GM19025 (cell line): ENCODE measurements around the gene FAM53A.
"Not testable (repeated sequence)": the region's sequence is repeated elsewhere in the genome, so short reads cannot be mapped to it uniquely, and the experiment has no call there.

Experiments used
- ATAC-seq: cut with Tn5 transposase; IDR thresholded peaks from one replicate; pipeline ENCODE4 v1.9.1; 2021; ENCODE audit warnings: mild to moderate bottlenecking, low read depth, moderate library complexity; ENCODE audit not compliant: unreplicated experiment

Gene FAM53A

DNA sequence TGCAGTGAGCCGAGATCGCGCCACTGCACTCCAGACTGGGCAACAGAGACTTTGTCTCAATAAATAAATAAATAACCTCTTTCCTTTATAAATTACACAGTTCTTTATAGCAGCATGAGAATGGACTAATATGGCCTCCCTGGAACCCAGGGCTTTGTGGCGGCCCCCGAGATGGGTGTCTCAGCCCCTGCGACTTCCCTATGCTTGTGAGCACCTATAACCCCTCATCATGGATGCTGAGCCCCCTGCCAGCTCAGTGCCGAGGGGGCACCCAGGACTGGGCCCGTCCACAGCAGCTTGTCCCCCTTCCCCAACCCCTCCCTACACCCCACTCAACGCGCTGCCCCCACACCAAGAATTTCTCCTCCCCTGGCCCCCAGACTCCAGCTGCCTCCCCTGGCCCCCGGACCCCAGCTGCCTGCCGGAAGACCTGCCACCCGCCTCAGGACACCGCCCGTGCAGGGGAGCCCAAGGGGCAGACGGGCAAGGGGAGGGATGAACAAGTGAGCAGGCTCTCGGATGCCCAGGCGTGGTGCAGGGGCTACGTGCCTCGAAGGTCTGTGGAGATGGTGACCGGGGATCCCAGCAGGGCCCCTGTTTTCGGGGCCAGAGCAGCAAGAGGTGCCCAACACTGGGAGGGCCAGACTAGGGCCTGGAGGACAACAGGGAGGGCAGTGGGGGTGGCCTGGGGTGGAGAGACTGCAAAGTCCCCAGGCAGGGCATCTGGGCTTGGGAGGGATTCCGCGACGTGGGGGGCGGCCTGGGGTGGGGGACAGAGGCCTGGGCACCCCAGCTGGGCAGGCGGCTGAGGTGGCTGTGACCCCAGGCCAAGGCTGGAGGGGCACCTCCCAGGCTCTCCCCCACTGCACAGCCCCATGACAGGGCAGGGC lies 74.0 kb downstream of the FAM53A start:
- no peak for ATAC-seq

GRCh38 chr4:1608821-1609500 lies 75.2 kb downstream of the FAM53A start:
- ATAC-seq = no peak

- no peak for ATAC-seq
Measured at GRCh38 chr4:1608196-1608820, 75.8 kb downstream of the FAM53A start.

DNA sequence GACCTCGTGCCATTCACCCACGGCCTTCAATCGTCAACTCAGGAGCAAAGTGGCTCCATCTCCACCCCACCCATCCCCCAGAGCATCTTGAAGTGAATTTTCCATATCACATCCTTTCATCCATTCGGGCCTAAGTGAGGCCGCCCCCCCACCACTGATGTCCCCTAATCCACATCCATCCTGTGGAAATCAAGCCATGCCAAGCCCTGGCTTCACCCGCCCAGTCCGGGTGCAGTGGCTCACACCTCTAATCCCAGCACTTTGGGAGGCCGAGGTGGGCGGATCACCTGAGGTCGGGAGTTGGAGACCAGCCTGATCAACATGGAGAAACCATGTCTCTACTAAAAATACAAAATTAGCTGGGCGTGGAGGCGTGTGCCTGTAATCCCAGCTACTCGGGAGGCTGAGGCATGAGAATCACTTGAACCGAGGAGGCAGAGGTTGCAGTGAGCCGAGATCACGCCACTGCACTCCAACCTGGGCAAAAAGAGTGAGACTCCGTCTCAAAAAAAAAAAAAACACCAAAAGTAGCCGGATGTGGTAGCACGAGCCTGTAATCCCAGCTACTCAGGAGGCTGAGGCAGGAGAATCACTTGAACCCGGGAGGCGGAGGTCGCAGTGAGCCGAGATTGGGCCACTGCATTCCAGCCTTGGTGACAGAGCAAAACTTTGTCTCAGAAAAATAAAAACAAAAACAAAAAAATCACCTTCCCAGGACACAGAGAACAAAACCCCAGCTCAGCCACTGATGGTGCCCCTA lies 76.5 kb downstream of the FAM53A start:
- not testable (repeated sequence) for ATAC-seq

GRCh38 chr4:1604706-1605205 lies 79.4 kb downstream of the FAM53A start:
- no peak for ATAC-seq

DNA sequence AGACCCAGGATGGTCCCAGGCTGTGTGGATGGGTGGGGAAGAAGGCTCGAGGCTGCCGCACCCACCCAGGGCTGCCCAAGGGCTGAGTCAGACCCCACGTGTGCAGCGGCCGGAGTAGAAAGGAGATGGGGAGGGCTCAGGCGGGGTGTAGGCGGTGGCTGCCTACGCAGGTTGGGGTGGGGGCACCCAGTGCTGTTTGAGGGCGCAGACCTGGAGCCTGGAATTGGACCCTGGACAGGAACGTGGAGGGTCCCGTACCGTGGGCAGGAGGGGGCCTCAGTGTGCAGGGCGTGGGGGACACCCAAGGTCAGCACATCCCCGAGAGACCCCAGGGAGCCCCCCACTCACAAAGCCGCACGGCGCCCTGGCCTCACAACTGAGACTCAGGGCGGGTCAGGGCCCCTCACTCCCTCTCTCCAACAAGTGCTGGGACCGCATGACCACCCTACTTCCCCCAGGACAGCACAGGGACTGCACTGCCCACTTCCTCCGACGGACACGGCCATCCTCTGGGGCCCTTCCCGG lies 79.9 kb downstream of the FAM53A start:
- ATAC-seq = no peak

- ATAC-seq = no peak
Measured at GRCh38 chr4:1603413-1604135, 80.5 kb downstream of the FAM53A start.

- no peak for ATAC-seq
Measured at GRCh38 chr4:1602655-1603412, 81.3 kb downstream of the FAM53A start.

DNA sequence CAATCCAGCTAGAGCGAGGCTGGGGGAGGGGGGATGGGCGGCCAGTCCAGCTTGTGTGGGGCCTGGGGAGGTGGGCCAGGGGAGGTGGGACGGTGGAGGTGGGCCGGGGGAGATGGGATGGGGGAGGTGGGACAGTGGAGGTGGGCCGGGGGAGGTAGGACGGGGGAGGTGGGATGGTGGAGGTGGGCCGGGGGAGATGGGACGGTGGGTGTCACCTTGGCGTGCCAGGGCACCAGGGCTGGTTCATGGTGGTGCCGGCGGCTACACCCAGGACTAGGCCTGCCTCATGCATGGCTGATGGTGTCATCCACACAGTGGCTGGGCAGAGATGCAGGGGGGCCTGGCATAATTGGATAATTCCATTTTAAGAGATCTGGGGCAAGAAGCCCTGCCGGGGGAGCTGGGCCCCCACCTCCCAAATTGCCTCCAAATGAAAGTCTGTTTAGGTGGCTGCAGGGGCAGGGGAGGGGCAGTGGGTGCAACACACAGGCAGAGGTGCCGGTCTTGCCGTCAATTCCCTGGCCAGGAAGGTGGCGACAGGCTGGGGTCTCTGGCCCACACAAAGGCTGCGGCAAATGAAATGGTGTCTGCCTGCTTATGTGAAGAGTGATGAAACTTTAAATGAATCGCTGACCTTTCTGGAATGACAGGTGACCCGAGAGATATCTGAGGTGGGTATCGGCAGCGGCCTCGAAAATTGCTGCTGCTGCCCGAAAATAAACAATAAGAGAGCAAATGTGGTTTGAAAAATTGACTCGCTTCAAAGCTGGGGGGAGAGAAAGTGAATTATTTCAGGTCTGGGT lies 82.1 kb downstream of the FAM53A start:
- no peak for ATAC-seq

DNA sequence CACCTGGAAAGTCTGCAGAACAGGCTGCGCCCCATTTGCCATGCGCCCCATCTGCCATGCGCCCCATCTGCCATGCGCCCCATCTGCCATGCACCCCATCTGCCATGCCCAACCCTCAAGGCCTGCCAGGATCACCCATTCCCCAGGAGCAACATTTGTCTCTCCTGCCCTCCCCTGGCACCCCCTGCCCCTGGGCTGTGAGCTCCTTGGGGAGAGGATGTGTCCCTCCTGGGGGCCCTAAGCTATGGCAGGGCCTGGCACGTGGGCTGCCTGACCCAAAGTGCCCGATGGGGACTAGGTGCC lies 82.6 kb downstream of the FAM53A start:
- ATAC-seq = no peak

- ATAC-seq = no peak
Measured at GRCh38 chr4:1600811-1601532, 83.1 kb downstream of the FAM53A start.

DNA sequence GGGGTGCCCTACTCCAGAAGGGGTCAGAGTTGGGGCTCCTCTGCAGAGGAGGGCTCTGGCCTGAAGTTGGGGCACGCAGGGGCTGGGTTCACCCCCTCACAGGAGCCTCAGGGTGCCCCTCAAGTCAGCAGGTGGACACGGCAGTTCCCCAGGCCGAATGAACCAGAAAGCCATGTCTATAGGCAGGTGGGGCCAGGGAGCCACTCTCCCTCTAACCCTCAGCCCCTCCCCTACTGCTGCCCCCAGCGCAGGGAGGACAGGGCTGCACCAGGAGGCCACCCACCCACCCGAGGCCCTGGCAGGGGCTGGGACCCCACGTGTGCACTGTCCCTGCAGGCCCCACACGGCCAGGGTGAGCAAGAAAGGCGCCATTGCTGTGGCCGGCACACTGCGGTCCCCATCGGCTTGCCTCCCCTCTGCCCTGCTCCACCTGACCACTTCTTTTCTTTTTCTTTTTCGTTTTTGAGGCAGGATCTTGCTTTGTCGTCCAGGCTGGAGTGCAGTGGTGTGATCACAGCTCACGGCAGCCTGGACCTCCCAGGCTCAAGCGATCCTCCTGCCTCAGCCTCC lies 83.8 kb downstream of the FAM53A start:
- no peak for ATAC-seq

DNA sequence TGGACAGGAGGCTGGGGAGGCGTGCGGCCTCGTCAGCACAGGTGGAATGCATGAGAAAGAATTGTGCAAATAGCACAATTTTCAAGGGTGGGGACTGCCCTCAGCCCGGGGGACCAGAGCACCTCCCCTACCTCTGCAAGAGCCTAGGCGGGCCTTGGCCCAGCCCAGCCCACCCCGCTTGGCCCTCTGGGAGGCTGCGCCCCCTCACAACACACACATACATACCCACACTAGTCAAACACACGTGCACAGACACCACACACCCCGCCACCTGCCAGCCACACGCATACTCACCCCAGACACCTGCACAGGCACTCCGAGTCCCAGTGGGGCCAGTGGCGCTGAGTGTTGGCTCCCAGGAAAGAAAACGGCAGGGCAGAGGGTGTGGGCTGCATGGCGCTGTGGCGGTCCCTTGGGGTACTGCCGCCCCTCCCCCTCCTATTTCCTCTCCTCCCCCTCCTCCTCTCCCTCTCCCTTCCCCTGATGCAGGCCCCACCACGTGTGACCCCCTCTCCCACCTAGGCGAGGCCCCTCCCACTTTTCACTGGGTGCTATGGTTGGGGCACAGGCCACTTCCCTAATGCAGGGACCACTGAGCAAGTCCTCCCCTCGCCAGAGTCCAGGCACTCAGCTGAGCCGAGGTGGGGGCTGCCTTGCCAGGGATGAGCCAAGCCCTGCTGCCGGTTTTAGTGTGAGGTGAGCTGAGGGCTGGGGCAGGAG lies 84.5 kb downstream of the FAM53A start:
- ATAC-seq = no peak

DNA sequence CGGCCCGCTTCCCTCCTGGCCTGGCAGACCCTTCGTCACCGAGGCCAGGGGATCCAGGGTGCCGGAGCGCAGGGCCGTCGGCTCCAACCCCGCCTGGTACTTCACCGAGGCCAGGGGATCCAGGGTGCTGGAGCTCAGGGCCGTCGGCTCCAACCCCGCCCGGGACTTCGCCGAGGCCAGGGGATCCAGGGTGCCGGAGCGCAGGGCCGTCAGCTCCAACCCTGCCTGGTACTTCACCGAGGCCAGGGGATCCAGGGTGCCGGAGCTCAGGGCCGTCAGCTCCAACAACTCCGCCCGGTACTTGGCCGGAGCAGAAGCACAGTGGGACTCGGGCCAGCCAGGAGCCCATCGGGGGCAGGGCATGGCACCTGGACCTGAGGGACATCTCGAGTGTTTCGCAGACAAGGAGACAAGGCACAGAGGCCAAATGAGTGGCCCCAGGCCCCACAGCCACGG lies 85.1 kb downstream of the FAM53A start:
- no peak for ATAC-seq

GRCh38 chr4:1598206-1599025 lies 85.7 kb downstream of the FAM53A start:
- ATAC-seq = no peak
